Measurements from ENCODE around the gene TAF7.
A peak's percentile ranks its signal among the peaks of the same experiment; 100 is the strongest.
"Not testable (repeated sequence)": the region's sequence is repeated elsewhere in the genome, so short reads cannot be mapped to it uniquely, and the experiment has no call there.

The TAF7 gene

DNA sequence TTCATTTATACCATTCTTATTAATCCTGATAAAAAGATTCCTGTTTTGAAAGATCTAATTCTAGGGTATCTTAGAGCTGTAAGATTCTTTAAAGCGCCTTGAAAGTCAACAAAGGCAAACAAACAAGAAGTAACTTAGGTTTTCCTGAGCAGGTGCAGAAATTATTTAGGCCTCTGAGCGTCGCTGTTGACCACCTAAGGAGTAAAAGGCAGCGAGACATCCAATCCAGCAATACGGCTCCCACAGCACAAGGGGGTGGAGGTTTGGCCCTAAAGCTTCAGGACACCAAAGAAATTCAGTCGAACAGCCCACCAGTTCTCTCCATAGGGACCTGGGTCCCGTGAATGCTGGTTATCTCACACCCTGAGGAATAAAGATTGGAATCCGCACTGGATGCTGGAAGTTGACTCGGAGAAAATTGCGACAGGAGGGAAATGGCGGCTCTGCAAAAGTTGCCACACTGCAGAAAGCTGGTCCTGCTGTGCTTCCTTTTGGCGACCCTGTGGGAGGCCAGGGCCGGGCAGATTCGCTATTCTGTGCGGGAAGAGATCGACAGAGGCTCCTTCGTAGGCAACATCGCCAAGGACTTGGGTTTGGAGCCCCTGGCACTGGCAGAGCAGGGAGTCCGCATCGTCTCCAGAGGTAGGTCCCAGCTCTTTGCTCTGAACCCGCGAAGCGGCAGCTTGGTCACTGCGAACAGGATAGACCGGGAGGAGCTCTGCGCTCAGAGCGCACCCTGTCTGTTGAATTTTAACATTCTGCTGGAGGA is 18.1 kb upstream of the TAF7 start, which contains the start of gene PCDHGA2:
TSS of gene PCDHGA2 (plus strand) at position 223 of the 769 bp plus-strand sequence.
- no peak for DNase-seq

GRCh38 chr5:141332571-141332970 is 12.0 kb upstream of the TAF7 start:
- not testable (repeated sequence) for DNase-seq

- DNase-seq, result no peak
These were observed 9.9 kb upstream of the TAF7 start, which contains the start of gene PCDHGA1 for GRCh38 chr5:141330299-141331080. PCDHGA1 (plus strand) TSS chr5:141330514.

DNA sequence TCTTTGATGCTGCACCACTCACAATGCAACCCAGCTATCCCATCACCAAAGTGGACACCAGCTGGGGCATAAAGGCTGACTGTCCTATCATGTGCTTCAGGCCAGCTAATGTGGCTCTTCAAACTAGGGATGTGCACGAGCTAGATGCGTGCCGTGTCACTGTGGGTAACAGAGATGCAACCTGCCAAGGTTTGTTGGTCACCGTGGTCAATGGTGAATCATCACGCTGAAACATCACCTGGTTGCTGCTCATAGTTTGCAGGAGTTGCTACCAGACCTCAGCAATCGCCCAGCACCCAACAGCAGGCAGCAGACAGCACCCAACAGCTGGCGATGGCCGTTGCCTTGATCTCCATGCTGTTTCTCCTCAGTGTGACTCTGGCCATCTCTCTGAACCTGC is 7.6 kb upstream of the TAF7 start:
- DNase-seq, result no peak

DNA sequence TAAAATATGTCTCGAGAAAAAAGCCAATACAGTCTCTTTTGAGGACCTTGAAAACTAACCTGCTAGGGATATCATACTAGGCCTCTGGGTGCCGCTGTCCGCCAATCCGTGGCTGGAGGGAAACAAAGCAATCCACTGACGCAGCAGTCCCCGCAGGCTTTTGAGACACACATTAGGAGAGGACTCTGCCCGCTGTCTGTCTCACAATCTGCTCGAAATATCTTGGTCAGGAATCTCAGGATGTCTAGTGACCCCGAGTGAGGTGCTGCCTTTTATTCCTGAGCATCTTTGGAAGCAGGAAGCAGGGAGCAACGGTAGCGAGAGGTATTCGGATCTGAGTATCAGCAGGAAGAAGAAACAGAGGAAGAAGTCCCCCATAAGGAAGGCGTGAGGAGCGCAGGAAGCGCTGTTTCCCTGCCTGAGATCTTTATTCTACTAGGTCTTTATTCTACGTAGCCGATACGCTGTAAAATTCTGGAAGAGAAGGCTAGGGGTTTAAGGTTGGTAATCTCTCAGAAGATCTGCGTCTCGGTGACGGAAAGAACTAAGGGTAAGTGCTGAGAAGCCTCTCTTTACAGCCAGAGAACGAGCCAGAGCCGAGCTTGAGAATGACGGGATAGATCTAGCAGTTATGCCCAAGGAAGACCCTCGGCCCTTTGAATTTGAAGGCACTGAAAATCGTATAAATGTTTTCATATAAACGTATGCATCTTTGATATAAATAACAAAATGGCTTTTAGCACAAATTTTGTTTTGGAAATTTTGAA is 5.7 kb upstream of the TAF7 start:
- peak; percentile 61 to 67 for DNase-seq

- no peak for DNase-seq
These were observed 1.7 kb upstream of the TAF7 start for GRCh38 chr5:141322261-141322660.

DNA sequence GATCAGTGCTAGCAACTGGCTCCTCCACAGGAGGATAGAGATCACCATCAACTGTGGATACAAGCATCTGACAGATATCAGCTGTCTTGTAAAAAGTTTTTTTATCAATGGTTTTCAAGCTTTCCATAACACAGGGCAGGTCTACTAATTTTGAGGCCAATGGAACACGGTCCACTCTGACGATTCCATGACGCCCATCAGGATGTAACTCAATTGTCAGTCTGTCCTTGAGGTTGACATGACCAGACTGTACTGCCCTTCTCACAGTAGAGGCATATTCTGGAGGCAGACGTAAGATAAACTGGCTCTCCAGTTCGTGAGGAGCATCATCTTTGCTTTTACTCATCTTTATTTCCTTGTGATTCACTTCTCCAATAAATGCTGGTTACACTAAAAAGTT is 885 bp downstream of the TAF7 start:
- DNase-seq, result no peak

DNA sequence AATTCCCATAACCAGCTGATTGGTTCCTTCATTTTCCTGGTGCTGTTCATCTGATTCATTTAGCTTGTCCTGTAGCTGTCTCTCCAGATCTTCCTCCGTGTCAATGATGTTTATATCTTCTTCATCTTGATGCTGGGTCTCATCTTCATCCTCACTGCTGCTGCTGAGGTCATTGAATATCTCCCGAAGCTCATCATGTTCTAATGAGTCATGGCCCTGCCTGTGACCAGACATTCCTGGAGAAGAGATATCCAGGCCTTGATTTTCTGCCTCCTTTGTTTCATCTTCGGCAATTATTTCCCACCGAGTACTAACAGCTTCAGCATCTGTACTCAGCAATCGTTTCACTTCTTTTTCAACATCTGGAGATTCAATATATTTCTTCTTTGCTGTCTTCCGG is 1.4 kb downstream of the TAF7 start:
- no peak for DNase-seq

- not testable (repeated sequence) for DNase-seq
These were observed 3.6 kb downstream of the TAF7 start for GRCh38 chr5:141316963-141317362.

- no peak for DNase-seq
These were observed 6.9 kb downstream of the TAF7 start for GRCh38 chr5:141313711-141314110.

GRCh38 chr5:141306630-141307029 is 14.0 kb downstream of the TAF7 start:
- no peak for DNase-seq

- DNase-seq, result no peak
These were observed 16.8 kb downstream of the TAF7 start, which contains the start of gene SLC25A2 for GRCh38 chr5:141303756-141304155. SLC25A2 (minus strand) TSS chr5:141304049; CDS start chr5:141303865, 184 bp downstream.

DNA sequence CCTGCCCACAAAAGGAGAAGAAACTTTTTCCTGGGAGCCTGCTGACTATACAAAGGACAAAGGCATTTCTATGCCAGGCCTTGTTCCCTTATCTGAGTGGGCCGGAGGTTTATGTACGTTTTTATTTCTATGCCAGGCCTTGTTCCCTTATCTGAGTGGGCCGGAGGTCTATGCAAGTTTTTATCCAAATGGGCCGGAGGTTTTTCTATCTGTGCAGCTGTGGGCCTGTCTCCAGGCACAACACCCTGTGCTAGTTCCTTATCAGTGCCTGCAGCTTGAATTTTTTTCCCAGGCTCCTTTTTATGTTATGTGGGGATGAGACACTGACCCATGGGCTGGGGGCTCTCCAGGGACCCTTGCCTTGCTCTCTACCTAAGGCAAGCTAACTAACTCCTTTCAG is 22.2 kb downstream of the TAF7 start:
- DNase-seq, result no peak

GRCh38 chr5:141272906-141273305 is 47.7 kb downstream of the TAF7 start:
- DNase-seq, result no peak

- DNase-seq, result no peak
These were observed 51.4 kb downstream of the TAF7 start for GRCh38 chr5:141269195-141269594.

Measured in activated CD4-positive, alpha-beta T cell treated with anti-CD3 and anti-CD28 coated beads for 4 hours (primary cell).